ENCODE data around the gene MAU2. TPM values are rescaled to one million over a fixed set of nuclear protein-coding genes. Genes with fewer than 3 reads are reported as not detected.

Gene MAU2
- total and polyA plus RNA-seq, 2 of the 13 experiments (the other 11 are each of a cell fraction or from before 2014, with no cell fraction given), result 16.8 to 33.8 TPM

GRCh38 chr19:19366434-19367396 is 46.1 kb downstream of the MAU2 start (continued):
- TF ChIP-seq PAX8 (CRISPR knock-in tag; IDR thresholded peaks at IDR 0.05; ENCODE audit: borderline replicate concordance) (no peak), HOXA5 (CRISPR knock-in tag; IDR thresholded peaks at IDR 0.05) (no peak; the same call in 1 of the 2 replicates), ZBTB37 (CRISPR knock-in tag; IDR thresholded peaks at IDR 0.05) (no peak), ZBTB25 (CRISPR knock-in tag; IDR thresholded peaks at IDR 0.05) (peak; percentile 70; the same call in 1 of the 2 replicates), ZNF224 (CRISPR knock-in tag; IDR thresholded peaks at IDR 0.05) (0 out of 2 replicates have a peak, but pooled peaks have one; percentile 62), RCOR2 (CRISPR knock-in tag; IDR thresholded peaks at IDR 0.05) (peak; percentile 82; the same call in 1 of the 2 replicates), ZNF713 (CRISPR knock-in tag; IDR thresholded peaks at IDR 0.05) (no peak), MAFK (conservative IDR thresholded peaks at IDR 0.05 in 1 of 2, IDR thresholded peaks at IDR 0.05 in 1 of 2; ENCODE audit: low read length in 2 of 2) (no peak), HDAC2 (CRISPR knock-in tag; IDR thresholded peaks at IDR 0.05) (peak; percentile 91), ZNF670 (CRISPR knock-in tag; IDR thresholded peaks at IDR 0.05; ENCODE audit: borderline replicate concordance) (peak; percentile 70; the same call in 1 of the 2 replicates), U2AF2 (IDR thresholded peaks at IDR 0.05; ENCODE audit: low read depth, low read length) (no peak), PCBP2 (optimal IDR thresholded peaks at IDR 0.05; ENCODE audit: low read depth, low read length, poor library complexity, severe bottlenecking) (no peak), SOX6 (IDR thresholded peaks at IDR 0.05) (no peak), SOX6 (CRISPR knock-in tag; IDR thresholded peaks at IDR 0.05) (peak; percentile 72), ATAD3A (CRISPR knock-in tag; IDR thresholded peaks at IDR 0.05) (no peak), DZIP1 (CRISPR knock-in tag; IDR thresholded peaks at IDR 0.05) (no peak), BRD4 (CRISPR knock-in tag; IDR thresholded peaks at IDR 0.05) (0 out of 2 replicates have a peak, but pooled peaks have one; percentile 62)
- TF ChIP-seq, protein P1, sequence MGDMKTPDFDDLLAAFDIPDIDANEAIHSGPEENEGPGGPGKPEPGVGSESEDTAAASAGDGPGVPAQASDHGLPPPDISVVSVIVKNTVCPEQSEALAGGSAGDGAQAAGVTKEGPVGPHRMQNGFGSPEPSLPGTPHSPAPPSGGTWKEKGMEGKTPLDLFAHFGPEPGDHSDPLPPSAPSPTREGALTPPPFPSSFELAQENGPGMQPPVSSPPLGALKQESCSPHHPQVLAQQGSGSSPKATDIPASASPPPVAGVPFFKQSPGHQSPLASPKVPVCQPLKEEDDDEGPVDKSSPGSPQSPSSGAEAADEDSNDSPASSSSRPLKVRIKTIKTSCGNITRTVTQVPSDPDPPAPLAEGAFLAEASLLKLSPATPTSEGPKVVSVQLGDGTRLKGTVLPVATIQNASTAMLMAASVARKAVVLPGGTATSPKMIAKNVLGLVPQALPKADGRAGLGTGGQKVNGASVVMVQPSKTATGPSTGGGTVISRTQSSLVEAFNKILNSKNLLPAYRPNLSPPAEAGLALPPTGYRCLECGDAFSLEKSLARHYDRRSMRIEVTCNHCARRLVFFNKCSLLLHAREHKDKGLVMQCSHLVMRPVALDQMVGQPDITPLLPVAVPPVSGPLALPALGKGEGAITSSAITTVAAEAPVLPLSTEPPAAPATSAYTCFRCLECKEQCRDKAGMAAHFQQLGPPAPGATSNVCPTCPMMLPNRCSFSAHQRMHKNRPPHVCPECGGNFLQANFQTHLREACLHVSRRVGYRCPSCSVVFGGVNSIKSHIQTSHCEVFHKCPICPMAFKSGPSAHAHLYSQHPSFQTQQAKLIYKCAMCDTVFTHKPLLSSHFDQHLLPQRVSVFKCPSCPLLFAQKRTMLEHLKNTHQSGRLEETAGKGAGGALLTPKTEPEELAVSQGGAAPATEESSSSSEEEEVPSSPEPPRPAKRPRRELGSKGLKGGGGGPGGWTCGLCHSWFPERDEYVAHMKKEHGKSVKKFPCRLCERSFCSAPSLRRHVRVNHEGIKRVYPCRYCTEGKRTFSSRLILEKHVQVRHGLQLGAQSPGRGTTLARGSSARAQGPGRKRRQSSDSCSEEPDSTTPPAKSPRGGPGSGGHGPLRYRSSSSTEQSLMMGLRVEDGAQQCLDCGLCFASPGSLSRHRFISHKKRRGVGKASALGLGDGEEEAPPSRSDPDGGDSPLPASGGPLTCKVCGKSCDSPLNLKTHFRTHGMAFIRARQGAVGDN (CRISPR knock-in tag; IDR thresholded peaks at IDR 0.05), result peak; percentile 96

All from HepG2 (cell line).